ENCODE results near the gene BICDL2.
A peak's percentile ranks its signal among the peaks of the same experiment; 100 is the strongest.
"Not testable (repeated sequence)": the region's sequence is repeated elsewhere in the genome, so short reads cannot be mapped to it uniquely, and the experiment has no call there.

BICDL2 gene

DNA sequence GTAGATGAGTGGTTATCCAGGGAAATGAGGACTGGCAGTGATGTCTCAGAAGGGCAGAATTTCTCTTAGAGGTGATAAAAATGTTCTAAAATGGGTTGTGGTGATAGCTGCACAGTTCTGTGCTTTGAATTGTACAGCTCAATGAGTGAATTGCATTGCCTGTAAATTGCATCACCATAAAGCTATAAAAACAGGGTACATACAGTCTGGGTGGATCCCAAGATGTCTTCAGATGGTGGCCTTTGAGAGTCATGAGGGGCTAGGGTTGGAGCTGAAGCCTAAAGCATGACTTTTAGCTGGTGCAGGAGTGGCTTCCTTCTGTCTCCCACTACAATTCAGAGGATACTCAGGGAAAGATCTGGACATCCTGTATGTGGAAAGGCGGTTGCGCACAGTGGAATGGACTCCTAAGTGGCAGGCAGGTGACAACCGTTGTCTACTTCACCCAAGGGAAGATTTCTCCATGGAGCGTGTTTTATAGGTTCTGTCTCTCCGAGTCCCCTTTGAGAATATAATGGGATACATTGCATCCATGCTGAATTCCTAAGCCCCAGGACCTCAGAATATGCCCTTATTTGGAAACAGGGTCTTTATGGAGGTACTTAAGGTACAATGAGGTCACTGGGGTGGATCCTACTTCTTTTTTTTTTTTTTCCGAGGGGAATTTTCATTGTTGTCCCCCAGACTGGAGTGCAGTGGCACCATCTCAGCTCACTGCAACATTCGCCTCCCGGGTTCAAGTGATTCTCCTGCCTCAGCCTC, 27.1 kb upstream of the BICDL2 start:
- no peak for DNase-seq

DNA sequence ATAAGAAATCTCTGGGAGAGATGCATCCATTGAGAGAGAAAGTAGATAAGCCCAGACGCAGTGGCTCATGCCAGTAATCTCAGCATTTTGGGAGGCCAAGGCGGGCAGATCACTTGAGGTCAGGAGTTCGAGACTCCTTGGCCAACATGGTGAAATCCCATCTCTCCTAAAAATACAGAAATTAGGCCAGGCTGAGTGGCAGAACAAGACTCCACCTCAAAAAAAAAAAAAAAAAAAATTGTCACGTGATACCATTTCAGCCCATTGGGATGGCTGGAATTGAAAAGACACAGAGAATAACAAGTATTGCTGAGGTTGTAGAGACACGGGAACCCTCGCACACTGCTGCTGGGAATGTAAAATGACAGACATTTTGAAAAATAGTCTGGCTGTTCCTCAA, 25.8 kb upstream of the BICDL2 start:
- DNase-seq: no peak

DNA sequence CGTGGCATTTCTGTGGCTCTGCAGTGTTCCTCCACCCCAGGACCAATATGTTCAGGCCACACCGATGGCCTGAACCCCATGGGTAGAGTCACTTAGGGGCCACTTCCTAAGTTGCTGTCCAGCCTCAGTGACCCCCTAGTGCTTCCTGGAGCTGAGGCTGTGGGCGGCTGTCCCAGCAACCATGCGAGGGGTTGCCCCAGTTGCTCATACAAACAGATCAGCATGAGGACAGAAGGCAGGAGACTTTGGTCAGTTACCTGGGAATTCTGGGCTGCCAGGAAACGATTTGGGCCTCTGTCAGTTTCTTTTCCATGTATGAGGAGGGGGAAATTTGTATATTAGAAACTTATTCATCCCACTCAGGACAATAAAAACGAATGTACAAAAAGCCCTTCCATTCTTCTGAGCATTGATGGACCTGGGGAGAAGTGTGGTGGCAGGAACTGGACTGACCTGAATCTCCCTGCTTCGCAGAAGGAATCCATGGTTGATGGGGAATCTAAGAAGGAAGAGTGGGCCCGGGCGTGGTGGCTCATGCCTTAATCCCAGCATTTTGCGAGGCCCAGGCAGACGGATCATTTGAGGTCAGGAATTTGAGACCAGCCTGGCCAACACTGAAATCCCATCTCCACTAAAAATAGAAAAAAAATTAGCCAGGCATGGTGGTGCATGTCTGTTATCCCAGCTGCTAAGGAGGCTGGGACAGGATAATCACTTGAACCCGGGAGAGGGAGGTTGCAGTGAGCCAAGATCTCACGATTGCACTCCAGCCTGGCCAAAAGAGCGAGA, 23.8 kb upstream of the BICDL2 start:
- no peak for DNase-seq

DNA sequence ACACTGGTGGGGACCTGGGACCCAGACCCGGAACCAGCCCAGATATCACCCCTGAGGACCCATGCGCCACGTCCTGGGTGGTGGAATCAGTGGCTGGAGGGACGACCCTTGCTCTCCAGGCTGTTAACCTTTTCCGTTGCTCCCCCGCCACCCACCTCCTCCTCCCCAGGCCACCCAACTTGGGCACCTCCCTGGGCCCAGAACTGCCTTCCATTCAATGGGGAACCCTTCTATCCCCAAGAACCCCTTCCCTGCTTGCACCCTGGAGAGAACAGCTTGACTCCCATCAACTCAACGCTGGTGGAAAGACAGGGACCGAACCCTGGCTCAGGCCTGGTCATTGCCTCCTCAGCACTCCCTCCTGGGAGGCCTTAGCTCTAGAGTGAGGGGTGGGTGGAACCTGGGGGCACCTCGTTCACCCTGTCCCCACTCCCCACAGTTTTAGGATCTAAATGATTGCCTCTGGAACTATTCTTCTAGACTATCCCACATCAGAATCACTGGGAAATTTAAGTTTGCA, 23.0 kb upstream of the BICDL2 start:
- no peak for DNase-seq

DNA sequence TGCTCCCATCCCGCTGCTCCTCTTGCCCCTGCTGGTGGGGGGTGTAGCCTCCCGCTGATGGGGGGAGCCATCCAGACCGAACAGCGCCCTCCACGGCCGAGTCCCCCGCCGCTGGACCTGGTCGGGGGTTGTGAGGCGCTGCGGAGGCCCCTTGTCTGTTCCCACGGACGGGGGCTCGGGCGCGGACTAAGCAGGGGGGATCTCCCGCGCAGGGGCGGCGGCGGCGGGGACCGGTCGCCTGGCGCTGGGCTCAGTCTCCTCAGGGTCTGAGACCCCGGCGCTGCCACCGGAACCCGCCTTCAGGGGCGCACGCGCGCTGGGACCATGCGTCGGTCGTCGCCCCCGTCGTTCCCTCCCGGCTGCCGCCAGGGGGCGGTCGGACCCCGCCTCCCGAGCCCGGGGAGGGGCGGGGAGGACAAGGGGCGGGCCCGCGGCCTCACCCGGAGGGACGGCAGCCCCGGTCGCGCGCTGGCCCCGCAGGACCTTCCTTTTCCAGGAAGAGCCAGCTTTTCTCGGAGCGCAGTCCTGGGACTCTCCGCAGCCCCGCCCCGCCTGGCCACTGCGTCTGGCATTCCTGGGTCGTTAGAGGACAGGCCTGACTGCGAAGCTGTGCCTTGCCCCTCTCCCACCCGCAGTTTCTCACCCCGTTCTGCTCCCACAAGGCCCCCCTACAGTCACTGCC, 22.4 kb upstream of the BICDL2 start:
- peak; percentile 78 for DNase-seq

DNA sequence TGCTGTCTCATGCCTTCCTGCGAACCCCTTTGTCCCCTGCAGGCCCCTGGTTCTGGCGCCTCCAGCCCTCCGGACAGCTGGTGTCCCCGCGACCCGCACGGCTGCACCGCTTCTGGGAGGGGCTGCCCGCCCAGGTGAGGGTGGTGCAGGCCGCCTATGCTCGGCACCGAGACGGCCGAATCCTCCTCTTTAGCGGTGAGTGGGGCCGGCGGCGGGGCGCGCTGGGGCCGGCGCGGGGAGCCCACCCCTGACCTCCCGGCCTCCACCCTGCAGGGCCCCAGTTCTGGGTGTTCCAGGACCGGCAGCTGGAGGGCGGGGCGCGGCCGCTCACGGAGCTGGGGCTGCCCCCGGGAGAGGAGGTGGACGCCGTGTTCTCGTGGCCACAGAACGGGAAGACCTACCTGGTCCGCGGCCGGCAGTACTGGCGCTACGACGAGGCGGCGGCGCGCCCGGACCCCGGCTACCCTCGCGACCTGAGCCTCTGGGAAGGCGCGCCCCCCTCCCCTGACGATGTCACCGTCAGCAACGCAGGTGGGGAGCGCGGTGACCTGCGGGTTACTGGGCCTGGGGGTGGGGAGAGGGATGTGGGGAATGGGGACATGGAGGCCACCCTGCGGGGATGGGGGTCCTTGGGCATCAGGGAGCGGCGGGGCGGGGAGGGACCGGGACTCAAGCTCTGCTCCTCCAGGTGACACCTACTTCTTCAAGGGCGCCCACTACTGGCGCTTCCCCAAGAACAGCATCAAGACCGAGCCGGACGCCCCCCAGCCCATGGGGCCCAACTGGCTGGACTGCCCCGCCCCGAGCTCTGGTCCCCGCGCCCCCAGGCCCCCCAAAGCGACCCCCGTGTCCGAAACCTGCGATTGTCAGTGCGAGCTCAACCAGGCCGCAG, 21.6 kb upstream of the BICDL2 start:
- DNase-seq: peak; percentile 28

DNA sequence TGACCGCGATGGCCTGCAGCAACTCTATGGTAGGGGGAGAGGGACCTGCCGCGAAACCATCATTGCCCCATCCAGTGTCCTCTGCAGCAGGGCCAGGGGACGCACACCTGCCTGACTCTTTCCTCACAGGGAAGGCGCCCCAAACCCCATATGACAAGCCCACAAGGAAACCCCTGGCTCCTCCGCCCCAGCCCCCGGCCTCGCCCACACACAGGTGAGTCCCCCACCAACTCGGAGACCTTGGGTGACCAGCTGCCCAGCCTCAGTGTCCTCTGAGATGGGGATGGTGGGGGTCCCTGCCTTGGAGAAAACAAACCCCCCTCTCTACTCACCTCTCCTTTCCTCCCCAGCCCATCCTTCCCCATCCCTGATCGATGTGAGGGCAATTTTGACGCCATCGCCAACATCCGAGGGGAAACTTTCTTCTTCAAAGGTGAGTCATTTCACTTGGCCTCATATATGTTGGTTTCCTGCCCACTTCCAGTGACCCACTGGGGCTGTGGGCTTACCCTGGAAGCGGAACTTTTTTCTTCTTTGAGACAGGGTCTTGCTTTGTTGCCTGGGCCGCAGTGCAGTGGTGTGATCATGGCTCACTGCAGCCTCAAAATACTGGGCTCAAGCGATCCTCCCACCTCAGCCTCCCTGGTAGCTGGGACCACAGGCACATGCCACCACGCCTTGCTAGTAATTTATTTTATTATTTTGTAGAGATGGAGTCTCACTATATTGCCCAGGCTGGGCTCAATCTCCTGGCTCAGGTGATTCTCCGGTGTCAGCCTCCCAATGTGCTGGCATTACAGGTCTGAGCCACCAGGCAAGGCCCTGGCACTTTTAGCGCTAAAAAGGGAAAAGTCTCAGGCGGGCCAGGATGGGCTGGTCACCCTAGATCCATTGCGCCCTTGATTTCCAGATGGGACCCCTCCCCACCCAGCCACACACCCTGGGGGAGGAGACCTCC, 20.7 kb upstream of the BICDL2 start:
- no peak for DNase-seq

DNA sequence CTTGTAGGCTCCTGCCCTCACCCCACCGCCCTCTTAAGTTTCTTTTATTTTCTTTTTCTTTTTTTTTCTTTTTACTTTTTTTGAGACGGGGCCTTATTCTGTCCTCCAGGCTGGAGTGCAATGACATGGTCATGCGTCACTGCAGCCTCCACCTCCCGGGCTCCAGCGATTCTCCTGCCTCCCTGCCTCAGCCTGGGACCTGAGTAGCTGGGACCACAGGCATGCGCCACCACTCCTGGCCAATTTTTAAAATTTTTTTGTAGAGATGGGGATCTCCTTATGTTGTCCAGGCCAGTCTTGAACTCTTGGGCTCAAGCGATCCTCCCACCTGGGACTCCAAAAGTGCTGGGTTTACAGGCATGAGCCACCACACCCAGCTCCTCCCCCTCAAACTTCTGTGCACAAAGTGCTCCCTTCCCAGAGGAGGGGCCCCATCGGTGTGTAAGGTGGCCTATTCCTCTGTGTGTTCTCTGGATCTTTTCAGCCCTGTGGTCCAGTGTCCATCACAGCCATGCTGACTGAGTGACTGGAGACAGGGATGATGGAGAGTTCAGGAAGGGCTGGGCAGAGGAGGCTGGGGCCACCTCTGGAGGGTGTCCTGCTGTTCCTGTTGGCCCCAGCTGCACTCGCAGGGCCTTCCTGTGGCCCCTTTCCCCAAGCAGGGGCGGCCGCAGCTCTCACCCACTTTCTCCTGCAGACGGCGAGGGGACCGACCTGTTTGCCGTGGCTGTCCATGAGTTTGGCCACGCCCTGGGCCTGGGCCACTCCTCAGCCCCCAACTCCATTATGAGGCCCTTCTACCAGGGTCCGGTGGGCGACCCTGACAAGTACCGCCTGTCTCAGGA, 19.8 kb upstream of the BICDL2 start:
- no peak for DNase-seq

DNA sequence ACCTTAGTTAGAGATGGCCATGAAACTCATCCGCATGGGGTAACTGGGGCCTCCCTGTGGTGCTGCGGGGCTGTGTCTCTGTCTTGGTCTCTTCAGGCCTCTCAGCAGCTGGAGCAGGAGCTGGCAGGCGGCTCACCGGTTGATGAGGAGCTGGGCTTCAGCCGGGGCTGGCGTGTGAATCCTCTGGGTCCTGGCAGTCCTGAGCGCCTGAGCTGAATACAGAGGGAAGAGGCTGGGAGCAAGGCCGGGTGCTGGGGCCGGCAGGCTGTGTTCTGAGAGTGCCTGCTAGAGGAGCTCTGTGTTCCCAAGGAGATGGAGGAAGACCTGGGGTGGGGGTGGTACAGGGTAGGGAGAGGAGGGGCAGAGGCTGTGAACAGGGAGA, 19.0 kb upstream of the BICDL2 start:
- not testable (repeated sequence) for DNase-seq

DNA sequence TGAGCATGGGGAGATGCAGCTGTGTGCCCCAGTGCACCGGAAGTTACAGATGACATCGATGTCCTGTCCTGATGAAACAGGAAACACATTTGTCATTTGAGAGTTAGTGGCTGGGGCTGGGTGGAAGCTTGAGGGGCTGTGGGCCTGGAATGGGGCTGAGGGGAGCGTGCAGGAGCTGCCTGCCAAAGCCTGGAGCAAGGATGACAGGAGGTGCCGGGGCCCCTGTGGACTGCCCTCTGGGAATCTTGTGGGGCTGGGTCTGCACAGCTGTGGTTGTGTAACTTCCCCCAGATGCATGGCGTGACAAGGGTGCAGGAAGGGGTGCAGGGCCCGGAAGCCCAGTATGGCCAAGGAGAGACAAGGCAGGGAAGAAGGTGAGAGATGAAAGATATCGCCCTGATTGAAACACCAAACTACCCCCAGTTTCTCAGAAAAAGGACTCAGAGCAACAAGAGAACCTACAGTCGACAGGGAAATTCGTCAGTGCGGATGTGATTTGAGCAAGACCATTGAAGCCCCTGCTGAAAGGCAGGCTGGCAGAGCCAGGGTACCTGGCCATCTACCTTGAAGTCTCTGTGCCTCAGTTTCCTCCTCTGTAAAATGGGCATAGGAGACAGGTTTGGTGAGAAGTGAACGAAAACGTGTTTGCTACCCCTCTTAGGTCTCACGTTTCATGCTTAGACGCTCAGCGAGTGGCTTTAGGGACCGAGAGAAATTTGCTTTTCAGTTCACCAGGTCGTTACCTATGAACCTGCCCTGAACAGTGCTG, 18.4 kb upstream of the BICDL2 start:
- DNase-seq: no peak

DNA sequence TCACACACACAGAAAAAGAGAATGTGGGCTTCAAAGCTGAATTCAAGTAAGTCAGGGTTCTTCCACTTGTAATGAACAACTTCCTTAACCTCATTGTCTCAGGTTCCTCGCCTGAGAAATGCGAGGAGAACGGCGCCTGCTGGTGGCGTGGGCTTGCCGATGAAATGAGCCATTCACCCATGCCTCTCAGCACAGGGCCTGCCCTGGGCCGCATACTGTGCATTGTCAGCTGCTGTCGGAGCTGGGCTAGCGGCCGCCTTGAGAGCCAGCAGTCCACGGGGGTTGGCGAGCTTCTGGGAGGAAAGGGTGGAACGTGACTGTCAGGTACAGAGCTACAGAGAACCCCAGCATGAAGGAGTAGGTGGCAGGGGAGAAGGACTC, 16.6 kb upstream of the BICDL2 start:
- DNase-seq: not testable (repeated sequence)

DNA sequence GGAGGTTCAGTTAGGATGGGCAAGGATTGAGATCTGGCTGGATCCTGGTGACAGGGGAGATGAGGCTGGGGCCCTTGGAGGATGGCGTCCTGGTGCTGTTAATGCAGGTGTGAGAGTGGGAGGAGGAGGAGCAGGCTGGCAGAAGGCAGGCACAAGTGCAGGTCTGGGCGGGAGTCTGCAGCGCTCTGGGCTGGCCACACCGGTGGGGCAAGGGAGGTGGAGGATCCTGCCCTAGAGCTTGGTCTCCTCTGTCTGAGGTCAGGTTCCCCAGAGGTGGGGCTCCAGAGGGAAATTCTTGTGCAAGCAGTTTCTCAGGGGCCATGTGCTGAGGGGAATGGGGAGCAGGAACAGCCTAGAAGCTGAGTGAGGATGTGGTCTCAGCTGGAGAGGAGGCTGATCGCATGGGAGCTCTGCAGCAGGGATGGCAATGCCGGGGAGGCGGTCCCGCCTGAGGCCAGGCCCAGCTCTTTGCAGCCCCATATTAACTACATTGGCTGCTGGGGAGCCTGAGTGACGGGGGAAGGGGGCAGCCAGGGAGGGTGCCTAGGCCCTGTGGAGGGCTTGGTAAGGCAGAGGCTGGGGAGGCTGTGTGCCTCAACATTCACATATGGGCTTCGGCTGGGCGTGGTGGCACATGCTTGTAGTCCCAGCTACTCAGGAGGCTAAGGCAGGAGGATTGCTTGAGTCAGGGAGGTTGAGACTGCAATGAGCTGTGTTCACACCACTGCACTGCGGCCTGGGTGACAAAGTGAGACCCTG, 16.0 kb upstream of the BICDL2 start:
- not testable (repeated sequence) for DNase-seq

DNA sequence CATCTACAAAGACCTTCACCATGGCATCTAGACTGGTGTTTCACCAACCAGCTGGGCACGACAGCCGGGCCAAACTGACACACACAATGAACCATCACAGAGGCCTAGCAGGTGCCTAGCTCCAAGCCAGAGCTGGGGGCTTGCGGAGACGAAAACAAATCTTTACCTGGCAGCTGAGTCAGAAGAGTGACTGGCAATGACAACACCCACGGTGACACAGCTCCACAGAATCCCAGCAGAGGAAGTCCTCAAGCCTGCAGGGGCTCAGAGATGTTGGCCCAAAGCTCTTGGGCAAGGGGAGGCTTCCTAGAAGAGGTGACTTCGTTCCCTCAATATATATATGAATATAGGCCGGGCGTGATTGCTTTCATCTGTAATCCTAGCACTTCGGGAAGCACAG, 14.8 kb upstream of the BICDL2 start:
- DNase-seq: no peak

DNA sequence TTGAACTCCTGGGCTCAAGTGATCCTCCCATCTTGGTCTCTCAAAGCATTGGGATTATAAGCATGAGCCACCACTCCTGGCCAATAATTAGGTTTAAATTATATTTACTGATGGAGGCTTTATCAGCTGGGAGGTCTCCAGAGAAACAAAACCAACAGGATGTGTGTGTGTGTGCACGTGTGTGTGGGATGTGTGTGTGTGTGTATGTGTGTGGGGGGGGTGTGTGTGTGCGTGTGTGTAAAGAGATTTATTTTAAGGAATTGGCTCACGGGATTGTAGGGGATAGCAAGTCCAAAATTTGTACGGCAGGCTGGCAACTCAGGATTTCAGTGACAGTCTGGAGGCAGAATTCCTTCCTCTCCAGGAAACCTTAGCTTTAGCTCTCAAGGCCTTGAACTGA, 14.3 kb upstream of the BICDL2 start:
- no peak for DNase-seq

DNA sequence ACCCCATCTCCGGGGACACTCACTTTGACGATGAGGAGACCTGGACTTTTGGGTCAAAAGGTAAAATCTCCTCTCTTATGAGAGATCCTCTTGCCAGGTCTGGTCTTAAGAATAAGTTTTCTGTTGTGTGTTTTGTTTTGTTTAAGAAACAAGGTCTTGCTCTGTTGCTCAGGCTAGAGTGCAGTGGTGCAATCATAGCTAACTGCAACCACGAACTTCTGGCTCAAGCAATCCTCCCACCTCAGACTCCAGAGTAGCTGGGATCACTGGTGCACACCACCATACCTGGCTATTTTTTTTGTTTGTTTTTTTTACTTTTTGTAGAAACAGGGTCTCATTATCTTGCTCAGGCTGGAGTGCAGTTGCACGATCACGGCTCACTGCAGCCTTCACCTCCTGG, 13.7 kb upstream of the BICDL2 start:
- DNase-seq: no peak

DNA sequence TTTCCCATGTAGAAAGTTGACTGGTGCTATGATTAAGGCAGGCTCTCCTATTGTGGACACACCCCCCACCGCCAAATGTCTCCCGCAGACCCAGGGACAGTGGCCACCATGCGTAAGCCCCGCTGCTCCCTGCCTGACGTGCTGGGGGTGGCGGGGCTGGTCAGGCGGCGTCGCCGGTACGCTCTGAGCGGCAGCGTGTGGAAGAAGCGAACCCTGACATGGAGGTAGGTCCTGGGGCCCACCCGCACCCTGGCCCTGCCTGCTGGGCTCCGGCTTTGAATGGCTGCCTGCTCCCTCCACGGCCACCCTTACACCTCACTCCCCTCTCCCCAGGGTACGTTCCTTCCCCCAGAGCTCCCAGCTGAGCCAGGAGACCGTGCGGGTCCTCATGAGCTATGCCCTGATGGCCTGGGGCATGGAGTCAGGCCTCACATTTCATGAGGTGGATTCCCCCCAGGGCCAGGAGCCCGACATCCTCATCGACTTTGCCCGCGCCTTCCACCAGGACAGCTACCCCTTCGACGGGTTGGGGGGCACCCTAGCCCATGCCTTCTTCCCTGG, 13.3 kb upstream of the BICDL2 start:
- no peak for DNase-seq

DNA sequence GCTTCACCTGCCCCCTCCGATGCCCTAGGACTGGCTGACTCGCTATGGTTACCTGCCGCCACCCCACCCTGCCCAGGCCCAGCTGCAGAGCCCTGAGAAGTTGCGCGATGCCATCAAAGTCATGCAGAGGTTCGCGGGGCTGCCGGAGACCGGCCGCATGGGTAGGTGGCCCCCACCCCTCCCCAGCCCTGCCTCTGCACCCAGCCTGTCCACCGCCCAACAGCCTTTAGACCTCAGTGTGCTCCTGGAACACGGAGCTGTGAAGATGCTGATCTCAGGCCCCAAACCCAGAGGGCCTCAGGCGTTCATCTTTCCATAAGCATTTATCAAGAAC, 10.6 kb upstream of the BICDL2 start:
- DNase-seq: no peak

DNA sequence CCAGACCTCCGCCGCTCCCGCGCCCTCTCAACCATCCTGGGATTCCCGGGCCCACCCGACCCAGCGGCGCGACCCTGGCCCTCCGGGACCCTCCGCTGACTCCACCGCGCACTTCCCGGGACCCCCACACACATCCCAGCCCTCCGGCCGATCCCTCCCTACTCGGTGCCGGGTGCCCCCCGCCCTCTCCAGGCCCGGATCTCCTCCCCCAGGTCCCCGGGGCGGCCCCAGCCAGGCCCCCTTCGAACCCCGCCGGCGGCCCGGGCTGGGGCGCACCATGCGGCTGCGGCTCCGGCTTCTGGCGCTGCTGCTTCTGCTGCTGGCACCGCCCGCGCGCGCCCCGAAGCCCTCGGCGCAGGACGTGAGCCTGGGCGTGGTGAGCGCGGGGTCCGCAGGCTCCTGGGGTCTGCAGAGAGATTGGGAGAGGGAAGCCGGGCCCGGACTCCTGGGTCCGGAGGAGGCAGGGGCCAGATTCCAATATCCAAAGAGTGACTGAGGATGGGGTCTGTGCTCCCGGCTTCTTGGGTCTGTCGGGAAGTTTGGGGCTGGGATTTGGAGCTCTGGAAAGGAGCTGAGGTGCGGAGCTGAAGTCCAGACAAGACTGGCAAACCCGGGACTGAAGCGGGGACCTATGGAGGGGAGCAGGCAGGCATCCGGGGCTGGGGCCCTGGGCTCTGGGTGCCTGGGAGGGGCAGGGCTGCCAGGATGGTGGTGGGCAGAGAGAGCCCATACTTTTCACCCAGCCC, 10.1 kb upstream of the BICDL2 start:
- no peak for DNase-seq
